Common myeloid progenitor, CD34-positive (primary cell): ENCODE data around the gene C16orf54.
"Not testable (repeated sequence)": the region's sequence is repeated elsewhere in the genome, so short reads cannot be mapped to it uniquely, and the experiment has no call there.

Experiments used
- CTCF ChIA-PET: fragments of 350-600 bp; sonication (Branson Sonifier 250); formaldehyde crosslinking; loops from one replicate; lab custom pipeline; 2021; ENCODE audit warnings: antibody characterized with exemption; lab: Charles Lee
- POLR2A ChIA-PET: fragments of 350-600 bp; sonication (Branson Sonifier 250); formaldehyde crosslinking; loops from one replicate; lab custom pipeline; 2021; ENCODE audit warnings: antibody characterized with exemption; lab: Charles Lee
- DNase-seq, 3 donors: peaks; one replicate each; pipeline versions ENCODE4 v3.0.0 to v3.0.0-alpha.2; 2013
- H3K27ac ChIP-seq, 2 experiments: 1 replicate in 1 of 2; 2 replicates in 1 of 2; pipeline ENCODE4 v1.7.0; 2013; ENCODE audit warnings: inconsistent platforms in 2 of 2, low read length in 2 of 2, mild to moderate bottlenecking in 2 of 2, low read depth in 1 of 2, moderate library complexity in 1 of 2; ENCODE audit not compliant: severe bottlenecking in 2 of 2, insufficient read depth in 1 of 2, poor library complexity in 1 of 2
- H3K27me3 ChIP-seq, 5 experiments: replicated peaks in 2 of 5; 1 replicate in 3 of 5; 2 replicates in 2 of 5; pipeline versions ENCODE4 v1.6.1 to v1.7.0; 2013; ENCODE audit warnings: low read length in 4 of 5, mild to moderate bottlenecking in 2 of 5, moderate library complexity in 2 of 5, inconsistent platforms in 1 of 5; ENCODE audit not compliant: insufficient read depth in 5 of 5, control insufficient read depth in 4 of 5
- H3K36me3 ChIP-seq, 4 experiments: 1 replicate in 2 of 4; 2 replicates in 2 of 4; pipeline versions ENCODE4 v1.6.1 to v1.7.0; 2013; ENCODE audit warnings: low read length in 3 of 4, control low read depth in 1 of 4, mild to moderate bottlenecking in 1 of 4; ENCODE audit not compliant: control insufficient read depth in 4 of 4, insufficient read depth in 4 of 4
- H3K4me1 ChIP-seq, 4 experiments: 1 replicate in 3 of 4; 2 replicates in 1 of 4; pipeline versions ENCODE4 v1.6.1 to v1.7.1; 2013; ENCODE audit warnings: low read length in 3 of 4, mild to moderate bottlenecking in 3 of 4, control low read depth in 1 of 4, inconsistent platforms in 1 of 4, moderate library complexity in 1 of 4; ENCODE audit not compliant: control insufficient read depth in 4 of 4, insufficient read depth in 4 of 4; ENCODE audit errors: control extremely low read depth in 1 of 4
- H3K4me3 ChIP-seq, 7 experiments: 1 replicate in 4 of 7; 2 replicates in 3 of 7; pipeline versions ENCODE4 v1.5.1 to v1.7.0; 2013; ENCODE audit warnings: mild to moderate bottlenecking in 7 of 7, low read length in 6 of 7, moderate library complexity in 6 of 7, inconsistent platforms in 2 of 7, low read depth in 2 of 7, control low read depth in 1 of 7; ENCODE audit not compliant: insufficient read depth in 4 of 7, control insufficient read depth in 1 of 7; ENCODE audit errors: extremely low read depth in 1 of 7
- H3K9me3 ChIP-seq, 5 experiments: 1 replicate in 4 of 5; 2 replicates in 1 of 5; pipeline versions ENCODE4 v1.6.1 to v1.7.1; 2013; ENCODE audit warnings: low read length in 4 of 5, mild to moderate bottlenecking in 2 of 5, inconsistent platforms in 1 of 5, low read depth in 1 of 5, moderate library complexity in 1 of 5; ENCODE audit not compliant: control insufficient read depth in 4 of 5, insufficient read depth in 2 of 5; ENCODE audit errors: control extremely low read depth in 1 of 5
- WGBS: methylation state at CpG from one replicate; pipeline ENCODE4 v1.1.5; 2013; ENCODE audit not compliant: insufficient coverage; 5-methylcytosine and 5-hydroxymethylcytosine counted together

Gene C16orf54

GRCh38 chr16:29747947-29748759 is 2.4 kb upstream of the C16orf54 start:
- Histone ChIP-seq H3K4me3 (no peak overlapping the region), H3K27ac (no peak overlapping the region), H3K36me3 (peaks cover 0 to 14% (median 8%) of the 10 kb centered on the region in 4 experiments), H3K27me3 (no peaks in the 10 kb centered on the region), H3K4me1 (peaks cover 5 to 48% (median 42%) of the 10 kb centered on the region in 4 experiments), H3K9me3 (no peaks in the 10 kb centered on the region)
- no peak for DNase-seq
- ChIA-PET POLR2A (interaction anchor here (1.0 kb wide), 1 partner anchor 42 kb away, joined by 3 read pairs; the partner anchor contains the start of gene KIF22), CTCF (interaction anchor here (1.0 to 2.9 kb wide), 7 partner anchors 9 to 47 kb away, joined by 3 to 9 read pairs (median 4); no protein-coding TSS in a partner anchor)
- WGBS, result 99% methylated on average over 15 of the region's 30 CpGs

- peak overlapping the region; percentile 98 to 99 for H3K27ac ChIP-seq
- H3K4me1 ChIP-seq, result peaks cover 5 to 57% (median 44%) of the 10 kb centered on the region in 4 experiments
- peaks cover 0 to 30% (median 15%) of the 10 kb centered on the region in 4 experiments for H3K36me3 ChIP-seq
- not testable (repeated sequence) for H3K27me3 ChIP-seq, DNase-seq, H3K9me3 ChIP-seq
- ChIA-PET CTCF (interaction anchor here (0.9 to 2.5 kb wide), 6 partner anchors 8 to 61 kb away, joined by 3 to 8 read pairs (median 3); no protein-coding TSS in a partner anchor), POLR2A (interaction anchor here (0.5 to 1.2 kb wide), 6 partner anchors 13 to 455 kb away, joined by 3 read pairs; partner anchors contain the start of gene KIF22)
- peak overlapping the region in 1 of 7 experiments; percentile 87 for H3K4me3 ChIP-seq
- 30% methylated on average over 4 of the region's 4 CpGs for WGBS
Measured at GRCh38 chr16:29746518-29746917, 728 bp upstream of the C16orf54 start.

GRCh38 chr16:29745121-29745852 is 503 bp downstream of the C16orf54 start:
- H3K4me1 ChIP-seq, result peaks cover 5 to 68% (median 50%) of the 10 kb centered on the region in 4 experiments
- peaks cover 0 to 34% (median 16%) of the 10 kb centered on the region in 4 experiments for H3K36me3 ChIP-seq

GRCh38 chr16:29744541-29745101 is 1.2 kb downstream of the C16orf54 start:
- peak overlapping the region; percentile 98 to 99 for H3K27ac ChIP-seq
- ChIA-PET CTCF (interaction anchor here (0.6 to 2.5 kb wide), 5 partner anchors 15 to 58 kb away, joined by 3 to 8 read pairs (median 4); partner anchors contain the start of gene KIF22), POLR2A (interaction anchor here (0.9 to 1.2 kb wide), 2 partner anchors 46 to 60 kb away, joined by 3 to 10 read pairs; partner anchors contain the start of gene KIF22)
- H3K9me3 ChIP-seq, result no peaks in the 10 kb centered on the region
- H3K4me1 ChIP-seq, result peaks cover 5 to 68% (median 50%) of the 10 kb centered on the region in 4 experiments
- peaks cover 0 to 34% (median 16%) of the 10 kb centered on the region in 4 experiments for H3K36me3 ChIP-seq
- WGBS, result 56% methylated on average over 16 of the region's 20 CpGs
- H3K27me3 ChIP-seq, result no peaks in the 10 kb centered on the region
- peak in 2 of 3 donors; percentile 48 to 59 for DNase-seq
- H3K4me3 ChIP-seq, result peak overlapping the region; percentile 44 to 89 (median 85)

More at GRCh38 chr16:29745121-29745852, 503 bp downstream of the C16orf54 start:
- peak overlapping the region; percentile 98 to 99 for H3K27ac ChIP-seq
- H3K9me3 ChIP-seq, result no peaks in the 10 kb centered on the region
- ChIA-PET POLR2A (interaction anchor here (0.7 to 1.2 kb wide), 5 partner anchors 13 to 71 kb away, joined by 3 to 10 read pairs (median 3); partner anchors contain the start of genes KIF22 and PAGR1), CTCF (interaction anchor here (0.6 to 2.5 kb wide), 5 partner anchors 16 to 62 kb away, joined by 3 to 8 read pairs (median 4); partner anchors contain the start of gene KIF22)
- H3K4me3 ChIP-seq, result peak overlapping the region; percentile 44 to 89 (median 85)
- peak; percentile 72 to 92 (median 88) for DNase-seq
- 1% methylated on average over 15 of the region's 16 CpGs for WGBS
- H3K27me3 ChIP-seq, result no peaks in the 10 kb centered on the region

GRCh38 chr16:29743827-29744531 is 1.8 kb downstream of the C16orf54 start:
- Histone ChIP-seq H3K27ac (peak overlapping the region; percentile 98 to 99), H3K4me1 (peaks cover 5 to 68% (median 51%) of the 10 kb centered on the region in 4 experiments), H3K27me3 (no peaks in the 10 kb centered on the region), H3K9me3 (peaks cover 0 to under 1% (median 0%) of the 10 kb centered on the region in 5 experiments), H3K4me3 (peak overlapping the region in 5 of 7 experiments; percentile 17 to 89 (median 87)), H3K36me3 (peaks cover 0 to 34% (median 16%) of the 10 kb centered on the region in 4 experiments)
- ChIA-PET CTCF (interaction anchor here (0.8 to 1.7 kb wide), 6 partner anchors 15 to 46 kb away, joined by 3 to 7 read pairs (median 4); partner anchors contain the start of gene KIF22), POLR2A (interaction anchor here (0.9 kb wide), 1 partner anchor 61 kb away, joined by 3 read pairs; no protein-coding TSS in a partner anchor)
- 87% methylated on average over 20 of the region's 21 CpGs for WGBS
- no peak for DNase-seq
